ENCODE data around the gene DLX4. TPM values are rescaled to one million over a fixed set of nuclear protein-coding genes. Genes with fewer than 3 reads are reported as not detected.

DLX4 gene
- total RNA-seq, 2 donors from 2014 or later: 1.9 to 3.0 TPM

- Mint-ChIP-seq H3K27me3 (ENCODE audit: low read depth) (peaks cover 50% of the 10 kb centered on the region), H3K36me3 (ENCODE audit: insufficient read depth in 2 of 2) (no peaks in the 10 kb centered on the region), H3K4me1 (ENCODE audit: low read depth) (no peaks in the 10 kb centered on the region), H3K4me3 (no peak overlapping the region), H3K9me3 (no peaks in the 10 kb centered on the region), H3K27ac (no peak overlapping the region)
- no peak for ATAC-seq (replicated peaks in 1 of 2)
- no peak for DNase-seq
Observed at GRCh38 chr17:49932901-49933300, 36.1 kb upstream of the DLX4 start.

DNA sequence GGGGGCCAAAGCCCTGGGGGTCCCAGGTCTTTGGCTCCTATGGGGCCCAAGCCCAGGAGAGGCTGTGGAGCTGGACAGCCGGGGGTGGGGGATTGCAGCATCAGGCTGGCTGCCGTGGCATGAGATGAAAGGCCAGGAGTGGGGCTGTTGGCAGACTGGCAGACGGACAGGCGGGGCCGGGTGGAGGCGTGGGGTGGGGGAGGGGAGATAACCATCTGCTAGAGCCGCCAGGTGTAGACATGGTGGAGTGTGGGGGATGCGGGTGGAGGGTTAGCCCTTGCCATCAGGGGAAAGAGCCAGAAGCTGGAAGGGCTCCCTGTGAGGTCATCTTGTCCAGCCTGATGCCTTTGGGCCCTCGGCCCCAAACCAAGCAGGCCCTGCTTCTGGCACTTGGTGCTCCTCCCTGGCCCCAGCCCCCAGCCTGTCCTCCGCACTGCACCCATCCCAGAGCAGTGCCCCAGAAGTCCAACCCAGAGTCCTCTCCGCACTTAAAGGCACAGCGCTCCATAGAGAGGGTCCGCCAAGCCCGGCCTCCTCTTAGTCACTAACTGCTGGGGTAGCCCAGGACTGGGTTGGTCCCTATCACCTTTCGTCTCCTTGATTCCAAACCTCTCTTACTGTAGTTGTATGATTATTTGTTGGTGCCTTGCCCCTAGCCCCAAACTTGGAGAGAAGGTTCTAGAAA is 33.3 kb upstream of the DLX4 start:
- no peaks in the 10 kb centered on the region for H3K4me1 Mint-ChIP-seq (ENCODE audit: low read depth)
- no peak overlapping the region for H3K27ac Mint-ChIP-seq
- H3K4me3 Mint-ChIP-seq: no peak overlapping the region
- ATAC-seq (replicated peaks in 1 of 2) (no peak), DNase-seq (no peak)
- no peaks in the 10 kb centered on the region for H3K9me3 Mint-ChIP-seq
- peaks cover 39% of the 10 kb centered on the region for H3K27me3 Mint-ChIP-seq (ENCODE audit: low read depth)
- no peaks in the 10 kb centered on the region for H3K36me3 Mint-ChIP-seq (ENCODE audit: insufficient read depth in 2 of 2)

DNA sequence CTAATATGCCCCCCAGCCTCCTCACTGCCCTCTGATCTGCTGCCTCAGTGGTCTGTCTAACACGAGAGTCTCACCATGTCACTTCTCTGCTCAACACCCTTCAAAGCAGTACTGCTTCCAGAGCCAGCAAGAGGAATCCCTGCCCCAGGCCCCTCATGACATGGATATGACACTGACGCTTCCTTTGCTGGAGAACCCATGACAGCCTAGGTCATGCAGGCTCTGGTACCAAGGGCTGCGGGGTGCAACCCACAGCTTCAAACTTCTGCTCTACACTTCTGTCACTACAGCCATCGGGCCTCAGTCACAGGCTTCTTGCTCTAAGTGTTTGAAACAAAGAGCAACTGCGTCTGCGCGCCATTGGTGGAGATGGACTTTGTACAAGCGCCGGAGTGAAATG is 32.6 kb upstream of the DLX4 start:
- DNase-seq: no peak
- H3K36me3 Mint-ChIP-seq (ENCODE audit: insufficient read depth in 2 of 2): no peaks in the 10 kb centered on the region
- H3K9me3 Mint-ChIP-seq: no peaks in the 10 kb centered on the region
- H3K27ac Mint-ChIP-seq: no peak overlapping the region
- H3K27me3 Mint-ChIP-seq (ENCODE audit: low read depth): peaks cover 37% of the 10 kb centered on the region
- ATAC-seq (replicated peaks in 1 of 2): no peak
- H3K4me1 Mint-ChIP-seq (ENCODE audit: low read depth): no peaks in the 10 kb centered on the region
- H3K4me3 Mint-ChIP-seq: no peak overlapping the region

GRCh38 chr17:49939318-49939717 is 29.7 kb upstream of the DLX4 start:
- DNase-seq: no peak
- Mint-ChIP-seq H3K4me1 (ENCODE audit: low read depth) (no peaks in the 10 kb centered on the region), H3K27ac (no peak overlapping the region), H3K4me3 (no peak overlapping the region), H3K9me3 (no peaks in the 10 kb centered on the region), H3K36me3 (ENCODE audit: insufficient read depth in 2 of 2) (no peaks in the 10 kb centered on the region), H3K27me3 (ENCODE audit: low read depth) (peaks cover 38% of the 10 kb centered on the region)
- no peak for ATAC-seq (replicated peaks in 1 of 2)

DNA sequence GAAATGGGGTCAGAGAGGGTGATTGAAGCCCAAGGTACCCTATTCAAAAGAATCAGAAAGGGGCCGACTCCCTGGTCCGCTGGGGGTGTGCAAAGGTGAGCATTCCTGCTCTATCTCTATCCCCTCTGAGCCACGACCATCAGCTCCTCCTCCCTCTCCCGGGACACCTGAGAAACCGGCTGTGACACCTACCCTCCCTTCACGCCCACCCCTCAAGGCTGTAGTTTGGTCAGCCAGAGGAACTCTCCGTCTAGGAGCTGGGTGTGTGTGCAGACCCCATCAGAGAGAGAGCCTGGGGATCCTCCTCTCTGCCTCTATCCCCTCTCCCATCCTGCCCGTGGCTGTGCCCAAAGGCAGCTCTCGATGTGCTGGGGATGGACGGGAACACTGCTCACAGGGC is 27.6 kb upstream of the DLX4 start:
- H3K9me3 Mint-ChIP-seq: no peaks in the 10 kb centered on the region
- no peaks in the 10 kb centered on the region for H3K36me3 Mint-ChIP-seq (ENCODE audit: insufficient read depth in 2 of 2)
- no peak overlapping the region for H3K27ac Mint-ChIP-seq
- peaks cover 30% of the 10 kb centered on the region for H3K27me3 Mint-ChIP-seq (ENCODE audit: low read depth)
- no peak overlapping the region for H3K4me3 Mint-ChIP-seq
- no peak for ATAC-seq (replicated peaks in 1 of 2)
- no peaks in the 10 kb centered on the region for H3K4me1 Mint-ChIP-seq (ENCODE audit: low read depth)
- no peak for DNase-seq

DNA sequence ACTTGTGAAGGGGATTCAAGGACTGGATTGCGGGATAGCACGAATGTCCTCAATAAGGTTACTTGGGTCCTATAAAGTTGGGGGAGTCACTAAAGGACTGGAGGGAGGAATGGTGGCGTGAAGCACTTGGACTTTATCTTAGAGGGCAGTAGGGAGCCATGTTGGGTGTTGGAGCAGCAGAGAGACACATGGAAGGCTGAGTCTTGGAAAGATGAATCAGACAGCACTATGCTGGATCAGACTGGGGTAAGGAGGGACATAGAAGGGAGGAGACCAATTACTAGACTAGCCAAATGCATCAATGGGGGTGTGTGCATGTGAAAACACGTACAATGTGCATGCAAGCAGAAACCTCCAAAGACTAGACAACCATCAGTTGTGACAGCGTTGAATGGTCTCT is 26.0 kb upstream of the DLX4 start:
- no peaks in the 10 kb centered on the region for H3K36me3 Mint-ChIP-seq (ENCODE audit: insufficient read depth in 2 of 2)

GRCh38 chr17:49944273-49944870 is 24.6 kb upstream of the DLX4 start:
- H3K4me1 Mint-ChIP-seq (ENCODE audit: low read depth): no peaks in the 10 kb centered on the region
- ATAC-seq (replicated peaks in 1 of 2): no peak
- H3K27me3 Mint-ChIP-seq (ENCODE audit: low read depth): peaks cover 24% of the 10 kb centered on the region
- DNase-seq: no peak
- H3K36me3 Mint-ChIP-seq (ENCODE audit: insufficient read depth in 2 of 2): no peaks in the 10 kb centered on the region
- H3K27ac Mint-ChIP-seq: no peak overlapping the region
- H3K9me3 Mint-ChIP-seq: no peaks in the 10 kb centered on the region
- no peak overlapping the region for H3K4me3 Mint-ChIP-seq

More for the DNA sequence above, 26.0 kb upstream of the DLX4 start:
- ATAC-seq (replicated peaks in 1 of 2) (no peak), DNase-seq (no peak)
- peak overlapping the region; percentile 9 for H3K27ac Mint-ChIP-seq
- H3K4me3 Mint-ChIP-seq: no peak overlapping the region
- H3K27me3 Mint-ChIP-seq (ENCODE audit: low read depth): peaks cover 27% of the 10 kb centered on the region
- no peaks in the 10 kb centered on the region for H3K4me1 Mint-ChIP-seq (ENCODE audit: low read depth)
- H3K9me3 Mint-ChIP-seq: no peaks in the 10 kb centered on the region

DNA sequence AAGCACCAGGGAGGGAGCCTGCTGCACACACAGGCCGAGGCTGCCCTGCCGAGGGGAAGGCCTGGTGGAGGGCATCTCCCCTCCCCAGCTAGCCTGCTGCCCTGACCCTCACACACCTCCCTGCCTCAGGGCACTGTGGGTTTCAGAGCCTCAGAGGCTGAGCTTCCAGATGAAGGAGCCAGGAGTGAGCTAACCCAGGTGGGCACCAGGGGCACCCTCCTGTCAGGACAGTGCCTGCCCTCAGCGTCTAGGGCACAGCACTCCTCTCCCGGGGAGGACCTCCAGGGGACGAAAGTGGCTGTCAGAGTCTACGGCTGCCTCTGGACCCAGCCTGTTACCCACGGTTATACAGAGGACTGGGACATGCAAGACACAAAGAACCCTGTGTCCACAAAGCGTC is 22.8 kb upstream of the DLX4 start:
- peaks cover 40% of the 10 kb centered on the region for H3K27me3 Mint-ChIP-seq (ENCODE audit: low read depth)
- ATAC-seq (replicated peaks in 1 of 2): no peak

DNA sequence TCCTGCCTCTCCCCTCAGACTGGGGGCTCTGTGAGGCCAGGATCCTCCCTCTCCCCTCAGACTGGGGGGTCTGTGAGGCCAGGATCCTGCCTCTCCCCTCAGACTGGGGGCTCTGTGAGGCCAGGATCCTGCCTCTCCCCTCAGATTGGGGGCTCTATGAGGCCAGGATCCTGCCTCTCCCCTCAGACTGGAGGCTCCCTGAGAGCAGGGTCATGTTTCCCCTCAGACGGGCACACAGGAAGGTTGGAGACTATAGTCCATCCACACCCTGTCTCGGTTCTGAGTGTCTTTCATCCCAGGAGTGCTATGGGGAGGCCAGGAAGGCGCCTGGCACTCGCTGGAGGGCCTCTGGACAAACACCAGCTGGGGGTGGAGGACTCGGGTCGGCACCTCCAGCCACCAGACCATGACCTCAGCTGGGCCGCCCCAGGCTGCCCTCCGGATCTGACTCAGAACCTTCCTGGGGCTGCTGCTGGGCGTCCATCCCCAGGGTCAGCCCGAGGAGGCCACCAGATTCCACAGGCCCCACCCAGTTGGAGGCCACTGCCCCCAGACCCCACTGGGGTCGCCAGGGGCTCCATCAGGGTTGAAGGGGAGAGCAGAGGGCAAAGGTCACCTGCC is 21.9 kb upstream of the DLX4 start:
- Mint-ChIP-seq H3K27ac (no peak overlapping the region), H3K4me1 (ENCODE audit: low read depth) (no peaks in the 10 kb centered on the region), H3K9me3 (no peaks in the 10 kb centered on the region), H3K36me3 (ENCODE audit: insufficient read depth in 2 of 2) (no peaks in the 10 kb centered on the region), H3K27me3 (ENCODE audit: low read depth) (peaks cover 48% of the 10 kb centered on the region), H3K4me3 (no peak overlapping the region)
- ATAC-seq (replicated peaks in 1 of 2) (no peak), DNase-seq (no peak)

More for the DNA sequence above, 22.8 kb upstream of the DLX4 start:
- Mint-ChIP-seq H3K4me3 (no peak overlapping the region), H3K9me3 (no peaks in the 10 kb centered on the region), H3K27ac (no peak overlapping the region), H3K36me3 (ENCODE audit: insufficient read depth in 2 of 2) (no peaks in the 10 kb centered on the region), H3K4me1 (ENCODE audit: low read depth) (no peaks in the 10 kb centered on the region)
- DNase-seq: no peak

GRCh38 chr17:49949634-49950033 is 19.4 kb upstream of the DLX4 start:
- no peak for DNase-seq
- no peak overlapping the region for H3K27ac Mint-ChIP-seq
- H3K36me3 Mint-ChIP-seq (ENCODE audit: insufficient read depth in 2 of 2): no peaks in the 10 kb centered on the region
- H3K4me3 Mint-ChIP-seq: no peak overlapping the region
- peaks cover 56% of the 10 kb centered on the region for H3K27me3 Mint-ChIP-seq (ENCODE audit: low read depth)
- H3K9me3 Mint-ChIP-seq: no peaks in the 10 kb centered on the region
- H3K4me1 Mint-ChIP-seq (ENCODE audit: low read depth): no peaks in the 10 kb centered on the region
- no peak for ATAC-seq (replicated peaks in 1 of 2)

DNA sequence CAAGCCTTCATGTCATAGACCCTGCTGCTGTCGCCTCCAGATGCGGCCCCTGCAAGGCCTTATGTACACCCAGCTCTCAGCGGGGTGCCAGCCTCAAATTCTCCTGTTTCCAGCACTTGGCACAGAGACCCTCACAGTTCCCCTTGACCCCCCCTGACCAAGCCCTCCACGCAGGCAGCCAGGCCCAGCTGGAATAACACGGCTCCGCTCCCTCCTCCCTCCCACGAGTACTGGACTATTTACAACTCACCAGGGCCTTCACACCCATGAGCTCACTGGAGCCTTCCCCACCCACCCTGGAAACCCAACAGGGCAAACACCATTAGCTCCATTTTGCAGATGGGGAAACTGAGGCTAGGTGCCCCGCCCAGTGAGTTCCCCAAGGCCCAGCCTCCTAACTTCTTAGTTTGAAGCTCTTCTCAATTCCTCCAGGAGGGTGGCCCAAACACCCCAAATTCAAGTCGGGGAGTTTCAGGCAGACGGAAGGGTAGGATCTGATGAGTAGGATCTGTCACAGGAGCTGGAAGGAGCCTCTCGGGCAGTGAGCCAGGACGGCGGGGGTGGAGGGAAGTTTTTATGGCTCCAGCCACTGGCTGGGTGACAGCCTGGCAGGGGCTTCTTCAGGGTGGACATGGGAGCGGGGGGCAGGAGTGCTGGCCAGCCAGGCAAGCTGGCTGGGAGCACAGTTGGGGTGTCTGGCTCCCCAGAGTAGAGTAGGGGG is 17.5 kb upstream of the DLX4 start:
- H3K36me3 Mint-ChIP-seq (ENCODE audit: insufficient read depth in 2 of 2): no peaks in the 10 kb centered on the region
- H3K9me3 Mint-ChIP-seq: no peaks in the 10 kb centered on the region
- ATAC-seq (replicated peaks in 1 of 2): no peak
- DNase-seq: no peak
- no peaks in the 10 kb centered on the region for H3K4me1 Mint-ChIP-seq (ENCODE audit: low read depth)
- H3K4me3 Mint-ChIP-seq: no peak overlapping the region
- no peak overlapping the region for H3K27ac Mint-ChIP-seq
- H3K27me3 Mint-ChIP-seq (ENCODE audit: low read depth): peaks cover 52% of the 10 kb centered on the region

DNA sequence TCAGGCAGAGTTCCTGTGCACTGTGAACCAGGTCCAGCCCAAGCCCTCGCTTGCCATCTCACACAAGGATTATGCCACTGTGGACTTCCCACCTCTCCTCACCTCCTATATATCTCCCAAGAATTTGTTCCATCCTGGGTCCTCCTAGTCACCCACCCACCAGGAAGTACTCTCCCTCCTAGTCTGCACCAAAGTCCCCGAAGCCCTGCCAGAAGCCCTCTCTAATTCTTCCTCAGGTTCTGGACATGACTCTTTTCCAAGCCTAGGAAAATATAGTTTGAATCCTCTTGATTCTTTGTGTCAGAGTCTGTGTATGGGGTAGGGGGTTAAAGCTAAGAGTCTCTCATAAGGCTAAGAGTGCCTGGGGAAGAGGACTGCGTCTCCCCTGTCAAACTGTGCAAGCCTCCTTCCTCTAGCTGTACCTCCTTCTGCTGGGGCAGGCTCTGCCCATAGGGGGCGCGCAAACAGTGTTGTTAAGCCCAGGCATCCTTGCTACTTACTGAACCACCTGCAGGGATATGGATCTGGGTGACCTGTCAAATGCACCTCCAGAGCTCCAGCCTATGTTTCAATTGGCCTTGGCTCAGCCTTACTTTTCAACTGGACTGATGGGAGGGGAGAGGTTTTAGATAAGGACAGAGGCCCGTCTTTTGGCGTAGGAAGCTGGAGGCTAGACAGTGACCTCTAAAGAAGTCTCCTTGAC is 16.6 kb upstream of the DLX4 start:
- DNase-seq (peak; percentile 84 to 85), ATAC-seq (replicated peaks in 1 of 2) (peak; percentile 90)
- Mint-ChIP-seq H3K9me3 (no peaks in the 10 kb centered on the region), H3K36me3 (ENCODE audit: insufficient read depth in 2 of 2) (no peaks in the 10 kb centered on the region), H3K4me1 (ENCODE audit: low read depth) (no peaks in the 10 kb centered on the region), H3K27me3 (ENCODE audit: low read depth) (peaks cover 59% of the 10 kb centered on the region), H3K4me3 (no peak overlapping the region), H3K27ac (no peak overlapping the region)

Measured in activated T-cell treated with anti-CD3 and anti-CD28 coated beads, Interleukin-2, amount 50 U/mL, for 72 hours (primary cell).